GM04504 (cell line): ENCODE data around the gene CIB4.

ENCODE experiments used
- DNase-seq: peaks from one replicate; pipeline ENCODE4 v3.0.0-alpha.2; 2012; ENCODE audit warnings: low read depth

The CIB4 gene

GRCh38 chr2:26640781-26641564, at the start of gene CIB4:
Gene CIB4, minus strand, starts transcription at chr2:26641366. Its CDS starts 52 bp downstream, at chr2:26641314.
- DNase-seq: no peak

DNA sequence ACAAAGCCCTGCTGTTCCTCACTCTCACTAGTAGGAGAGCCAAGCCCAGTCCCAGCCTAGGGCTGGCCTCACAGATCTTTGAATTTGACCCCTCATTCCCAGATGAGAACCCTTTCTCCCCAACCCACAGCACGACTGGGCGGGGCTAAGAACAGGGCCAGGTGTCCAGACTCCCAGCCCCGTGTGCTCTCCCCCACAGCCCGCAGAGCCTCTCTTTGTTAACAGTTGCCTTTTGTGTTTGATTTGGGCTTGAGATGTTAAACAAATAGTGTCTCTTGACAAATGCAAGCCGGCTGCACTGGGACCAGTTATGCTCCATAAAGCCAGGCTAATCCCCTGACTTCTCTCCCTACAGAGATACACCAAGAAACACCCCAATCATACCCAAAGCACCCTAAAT, 46.6 kb upstream of the CIB4 start:
- no peak for DNase-seq

DNA sequence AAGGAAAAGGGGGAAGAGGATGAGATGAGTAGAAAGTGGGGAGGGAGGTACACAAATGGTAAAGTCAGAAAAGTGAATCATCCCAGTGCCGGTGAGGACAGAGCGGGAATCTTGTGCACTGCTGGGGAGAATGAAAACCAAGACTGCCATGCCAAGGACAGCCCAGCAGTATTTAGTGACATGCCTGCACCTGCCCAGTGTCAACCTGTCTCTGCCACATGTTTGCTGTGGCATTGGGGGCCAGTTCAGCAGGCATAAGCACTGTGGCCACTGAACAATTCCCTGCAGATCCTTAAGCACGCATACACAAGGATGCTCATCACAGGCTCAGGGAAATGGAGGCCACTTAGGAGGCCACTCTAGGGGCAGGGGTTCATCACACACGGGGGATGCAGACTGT, 46.2 kb upstream of the CIB4 start:
- no peak for DNase-seq

DNA sequence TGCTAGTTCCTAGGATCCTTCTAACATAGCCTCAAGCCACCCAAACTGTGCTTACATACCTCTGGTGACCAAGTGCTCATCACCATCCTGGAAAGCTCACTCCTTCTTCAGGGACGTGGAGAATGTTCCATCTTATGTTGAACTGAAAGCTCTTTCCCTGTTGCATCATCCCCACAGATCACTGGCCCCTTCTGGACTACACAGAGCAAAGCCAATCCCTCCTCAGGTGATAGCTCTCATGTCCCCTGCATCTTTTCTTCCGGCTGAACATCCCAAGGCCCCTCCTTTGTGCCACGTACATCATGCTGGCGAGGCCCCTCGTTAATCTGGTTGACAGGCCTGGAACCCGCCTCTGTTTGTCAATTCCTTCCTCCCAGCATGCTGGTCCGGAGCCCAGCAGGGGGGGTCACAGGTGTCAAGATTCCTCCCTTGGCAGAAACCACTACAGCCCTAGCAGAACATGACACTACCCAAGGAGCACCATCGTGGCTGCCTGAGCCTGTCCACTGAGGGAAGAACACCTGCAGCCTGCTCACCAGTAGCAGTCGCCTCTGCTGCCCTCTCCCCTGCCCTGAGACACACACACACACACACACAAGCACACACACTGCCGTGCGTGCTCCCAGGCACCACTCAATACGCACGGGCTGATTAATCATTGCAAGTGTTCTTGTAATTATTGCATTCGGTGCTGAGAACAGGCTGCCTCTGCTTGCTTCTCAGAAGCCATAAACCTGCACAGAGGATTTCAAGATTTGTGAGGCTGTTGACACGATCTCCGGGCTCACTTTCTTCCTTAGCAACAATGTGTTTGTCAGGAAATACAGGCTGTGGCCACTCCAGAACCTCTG, 45.0 kb upstream of the CIB4 start:
- DNase-seq: no peak

DNA sequence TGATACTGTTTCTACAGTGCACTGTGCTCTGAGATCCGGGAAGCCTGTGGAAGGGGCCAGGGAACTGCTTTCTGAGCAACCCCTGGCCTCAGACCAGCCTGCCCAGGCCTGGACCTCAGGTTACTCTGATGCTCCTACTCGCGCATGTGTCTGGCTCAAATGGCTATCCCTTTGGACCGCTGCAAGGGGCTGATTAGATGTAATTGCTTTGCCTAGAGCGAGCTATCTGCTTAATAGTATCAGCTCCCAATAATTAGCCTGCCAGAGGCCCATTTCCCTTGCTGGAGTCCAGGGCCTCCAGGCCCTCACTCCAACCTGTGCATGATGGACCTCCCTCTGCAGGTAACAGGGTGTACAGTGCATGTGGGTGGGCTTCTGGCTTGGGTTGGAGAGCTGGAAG, 44.2 kb upstream of the CIB4 start:
- DNase-seq: no peak

GRCh38 chr2:26683583-26683982, 42.4 kb upstream of the CIB4 start:
- no peak for DNase-seq

- no peak for DNase-seq
Measured at GRCh38 chr2:26682155-26682554, 41.0 kb upstream of the CIB4 start.

DNA sequence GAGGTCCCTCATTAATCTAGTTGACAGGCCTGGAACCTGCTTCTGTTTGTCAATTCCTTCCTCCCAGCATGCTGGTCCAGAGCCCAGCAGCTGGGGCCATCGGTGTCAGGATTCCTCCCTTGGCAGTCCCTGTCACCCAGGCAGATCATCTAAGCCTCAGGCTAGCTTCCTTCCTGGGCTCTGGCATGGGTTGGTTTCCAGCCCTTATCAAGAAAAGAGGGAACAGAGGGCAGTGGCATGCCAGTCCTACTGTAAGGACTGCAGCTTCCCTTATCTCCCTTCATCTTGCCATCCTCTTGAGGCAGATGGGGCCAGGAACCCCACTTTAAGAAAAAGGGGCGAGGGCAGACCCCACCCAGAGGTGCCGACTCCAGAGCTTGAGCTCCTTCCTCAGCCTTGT, 40.5 kb upstream of the CIB4 start:
- DNase-seq: no peak

- no peak for DNase-seq
Measured at GRCh38 chr2:26679867-26680266, 38.7 kb upstream of the CIB4 start.

DNA sequence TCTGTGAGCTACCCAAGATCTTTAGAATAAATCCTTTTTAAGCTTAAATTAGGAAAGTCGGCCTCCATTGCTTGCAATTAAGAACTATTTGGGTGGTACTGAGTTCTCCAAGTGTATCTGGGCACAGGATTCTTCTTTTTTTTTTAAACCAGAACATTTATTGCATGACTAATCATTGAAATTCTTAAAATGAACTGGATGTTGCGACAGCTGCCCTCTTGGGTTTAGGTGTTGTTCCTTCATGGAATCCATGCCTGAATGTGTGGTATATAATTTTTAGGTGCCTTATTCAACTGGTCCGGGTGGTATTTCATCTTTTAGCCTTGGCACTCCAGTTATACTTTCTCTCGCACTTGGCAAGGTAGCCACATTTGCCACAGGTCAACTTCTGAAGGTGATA, 36.9 kb upstream of the CIB4 start:
- no peak for DNase-seq

DNA sequence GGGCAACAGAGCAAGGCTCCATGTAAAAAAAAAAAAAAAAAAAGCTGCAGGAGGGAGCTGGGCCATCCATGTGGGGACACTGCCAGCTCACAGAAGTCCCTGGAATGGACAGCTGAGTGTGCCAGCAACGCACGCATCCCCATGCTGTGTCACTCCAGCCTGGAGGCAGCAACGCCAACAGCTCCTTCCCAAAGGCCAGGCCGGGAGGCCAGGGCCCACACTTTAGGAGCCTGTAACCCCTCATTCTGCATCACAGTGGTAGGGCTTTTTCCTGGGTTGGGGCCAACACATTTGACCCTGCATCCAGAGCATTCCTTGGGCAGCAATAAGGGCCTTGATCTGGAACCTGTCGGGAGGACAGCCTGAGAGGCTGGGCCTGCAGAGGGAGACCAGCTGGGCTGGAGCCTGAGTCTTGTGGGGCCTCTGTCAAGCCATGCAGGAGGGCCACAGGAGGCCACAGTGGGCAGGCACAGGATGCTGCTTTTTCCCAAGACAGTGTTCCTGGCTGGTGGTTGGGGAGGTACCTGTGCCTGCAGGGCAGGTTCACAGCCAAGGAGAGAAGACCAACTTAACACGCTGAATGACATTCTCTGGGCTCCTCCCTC, 34.6 kb upstream of the CIB4 start:
- no peak for DNase-seq

DNA sequence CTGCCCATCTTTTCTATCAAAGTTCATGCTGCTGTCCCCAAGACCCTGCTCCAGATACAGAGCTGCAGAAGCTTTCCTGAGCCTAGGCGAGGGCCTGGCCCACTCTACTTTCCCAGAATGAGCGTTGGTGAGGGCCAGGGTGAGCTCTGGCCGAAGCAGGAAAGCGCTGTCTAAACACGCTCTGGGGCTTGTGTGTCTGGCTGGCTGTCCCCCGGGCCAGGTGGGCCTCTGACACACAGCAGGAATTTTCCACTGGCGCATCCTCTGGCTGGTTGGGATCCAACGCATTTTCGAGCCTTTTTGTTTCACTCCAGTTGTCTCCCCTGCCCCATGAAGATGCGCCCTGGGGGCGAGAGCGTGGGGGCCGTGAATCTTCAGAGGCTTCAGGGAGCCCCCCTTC, 33.6 kb upstream of the CIB4 start:
- no peak for DNase-seq

DNA sequence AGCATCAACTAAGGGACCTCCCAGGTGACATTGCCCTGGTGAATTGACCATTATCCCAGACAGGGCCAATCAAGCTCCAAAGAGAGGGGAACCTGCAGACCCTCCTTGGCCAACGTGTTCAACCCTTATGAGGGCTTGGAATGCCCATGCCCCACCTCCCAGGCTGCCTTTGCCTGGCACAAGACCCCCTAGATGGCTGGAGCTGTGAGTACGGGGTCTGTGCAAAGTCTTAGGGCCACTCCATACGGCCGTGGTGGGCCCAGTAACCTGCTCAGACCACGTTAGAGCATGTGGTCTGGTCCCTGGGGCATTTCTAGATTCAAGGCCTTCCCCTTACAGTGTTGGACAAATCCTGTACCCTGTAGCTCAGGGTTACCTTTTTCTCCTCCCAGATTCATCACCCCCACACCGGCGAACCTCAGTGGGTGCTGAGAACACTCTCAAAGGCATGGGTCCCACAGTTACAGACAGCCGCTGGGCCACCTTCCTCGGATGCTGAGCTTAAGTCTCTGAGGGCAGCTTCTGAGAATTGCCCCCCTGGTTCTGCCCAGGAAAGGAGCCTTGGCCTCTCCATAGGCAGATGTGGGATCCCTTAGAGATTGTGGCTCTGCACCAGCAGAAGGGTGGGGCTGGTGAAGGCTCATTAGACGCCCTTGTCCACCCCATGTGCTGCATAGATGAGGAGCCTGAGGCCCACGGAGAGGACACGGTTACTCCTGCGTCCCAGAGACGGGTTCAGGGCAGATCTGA, 33.0 kb upstream of the CIB4 start:
- no peak for DNase-seq

DNA sequence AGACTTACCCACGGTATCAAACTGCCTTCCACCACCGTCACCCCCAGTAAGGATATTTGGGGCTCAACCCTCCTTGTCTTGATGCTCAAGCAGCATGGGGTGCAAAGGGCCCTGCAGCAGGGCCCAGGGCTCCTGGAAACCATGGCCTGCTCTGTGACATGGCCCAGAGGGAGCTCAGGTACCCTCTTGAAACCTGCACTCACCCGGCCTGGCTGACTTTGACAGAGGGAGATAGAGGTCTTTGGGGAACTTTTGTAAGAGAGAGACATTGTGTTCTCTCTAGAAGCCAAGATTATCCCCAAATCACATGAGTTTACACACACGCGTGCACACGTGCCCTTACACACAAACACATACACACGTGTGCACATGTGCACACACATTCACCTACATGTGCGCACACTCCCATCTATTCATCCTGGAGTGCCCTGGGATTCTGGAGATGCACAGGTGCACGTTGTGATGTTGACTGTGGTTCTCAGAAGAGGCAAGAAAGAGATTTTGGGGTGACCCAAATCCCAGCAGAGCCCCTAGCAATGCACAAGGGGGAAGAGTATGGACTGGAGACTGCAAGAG, 31.7 kb upstream of the CIB4 start:
- no peak for DNase-seq

DNA sequence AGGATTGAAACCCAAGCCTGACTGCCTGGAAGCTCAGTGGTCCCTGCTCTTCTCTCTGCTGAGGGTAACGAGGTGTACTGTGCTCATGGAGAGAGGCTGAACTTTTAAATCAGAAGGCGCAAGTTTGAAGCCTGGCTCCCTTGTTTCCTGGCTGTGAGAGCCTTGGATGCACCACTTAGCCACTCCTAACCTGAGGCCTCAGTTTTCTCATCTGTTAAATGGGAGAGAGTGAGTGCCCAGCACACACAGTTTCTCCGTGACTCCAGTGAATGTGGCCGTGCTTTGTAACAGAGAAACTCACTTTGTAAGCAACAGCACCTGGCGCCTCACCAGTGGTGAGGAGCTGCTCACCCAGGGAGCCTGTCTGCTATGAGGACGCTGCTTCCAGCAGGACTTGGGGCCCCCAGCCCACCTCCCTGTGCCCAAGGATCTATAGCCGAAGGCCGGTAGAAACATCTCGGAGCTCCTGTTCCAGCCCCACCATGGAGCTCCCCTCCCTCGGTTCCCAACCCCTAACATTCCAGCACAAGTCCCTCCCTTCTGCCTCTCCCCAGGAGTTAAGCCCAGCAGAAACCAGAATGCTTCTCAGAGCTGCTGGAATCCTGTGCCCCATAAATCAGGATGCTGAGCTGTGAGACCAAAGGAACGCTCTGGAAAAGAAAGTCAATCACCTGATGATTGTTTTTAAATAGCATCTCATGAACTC, 31.1 kb upstream of the CIB4 start:
- DNase-seq: no peak

- no peak for DNase-seq
Measured at GRCh38 chr2:26671691-26672090, 30.5 kb upstream of the CIB4 start.

GRCh38 chr2:26670931-26671460, 29.8 kb upstream of the CIB4 start:
- no peak for DNase-seq

DNA sequence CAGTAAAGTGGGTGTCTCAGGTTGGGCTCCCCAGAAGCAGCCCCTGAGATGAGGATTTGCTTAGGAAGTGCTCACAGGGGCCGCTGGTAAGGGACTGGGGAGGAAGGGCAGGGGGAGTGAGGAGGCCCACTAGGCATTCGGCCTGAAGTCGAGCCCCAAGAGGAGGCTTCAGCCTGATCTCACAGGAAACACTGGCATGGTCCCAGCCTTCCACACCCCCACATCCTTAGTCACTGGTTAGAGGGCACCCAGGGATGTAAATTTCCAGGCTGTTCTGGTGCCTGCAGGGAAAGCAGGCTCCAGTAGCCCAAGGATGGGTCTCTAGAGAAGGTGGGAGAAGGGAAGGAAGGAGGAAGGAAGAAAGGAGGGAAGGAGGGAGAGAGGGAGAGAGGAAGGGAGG, 29.0 kb upstream of the CIB4 start:
- no peak for DNase-seq

DNA sequence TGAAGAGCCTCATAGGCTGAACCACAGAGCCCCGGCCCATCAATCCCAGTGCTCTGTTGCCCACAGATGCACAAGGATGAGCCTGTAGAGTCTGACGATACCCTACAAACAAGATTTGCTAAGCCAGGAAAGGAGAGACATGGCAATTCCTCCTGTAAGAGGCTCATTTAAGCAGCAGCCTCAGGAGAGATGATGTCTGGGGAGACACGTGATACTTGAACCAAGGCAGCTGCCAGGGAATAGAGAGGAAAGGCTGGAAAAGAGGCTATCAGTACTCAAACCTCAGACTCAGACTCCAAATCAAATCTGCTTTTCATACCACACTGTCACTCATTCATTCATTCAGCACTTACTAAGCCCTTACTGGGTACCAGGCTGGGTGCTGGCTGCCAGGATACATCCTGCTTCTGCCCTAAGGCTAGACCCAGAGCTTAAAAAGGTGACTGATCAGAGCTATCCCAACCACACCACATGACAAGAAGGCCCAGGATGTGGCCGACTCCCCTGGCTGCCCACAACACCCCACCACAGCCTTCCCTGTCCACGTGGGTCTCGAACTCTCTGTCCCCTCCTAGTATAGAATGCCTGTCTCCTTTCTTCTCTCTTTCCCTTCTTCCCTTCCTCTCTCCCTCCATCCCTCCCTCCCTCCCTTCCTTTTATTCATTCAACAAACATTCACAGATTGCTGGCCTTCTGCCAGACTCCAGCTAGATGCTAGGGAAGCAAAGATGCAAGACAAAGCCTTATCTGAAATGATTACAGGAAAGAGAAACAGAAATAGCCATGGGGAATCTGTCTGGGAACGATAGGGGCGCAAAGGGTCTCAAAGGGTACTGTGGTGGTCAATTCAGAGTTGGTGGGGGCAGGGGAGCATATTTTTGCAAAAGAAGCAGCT, 27.9 kb upstream of the CIB4 start:
- no peak for DNase-seq

DNA sequence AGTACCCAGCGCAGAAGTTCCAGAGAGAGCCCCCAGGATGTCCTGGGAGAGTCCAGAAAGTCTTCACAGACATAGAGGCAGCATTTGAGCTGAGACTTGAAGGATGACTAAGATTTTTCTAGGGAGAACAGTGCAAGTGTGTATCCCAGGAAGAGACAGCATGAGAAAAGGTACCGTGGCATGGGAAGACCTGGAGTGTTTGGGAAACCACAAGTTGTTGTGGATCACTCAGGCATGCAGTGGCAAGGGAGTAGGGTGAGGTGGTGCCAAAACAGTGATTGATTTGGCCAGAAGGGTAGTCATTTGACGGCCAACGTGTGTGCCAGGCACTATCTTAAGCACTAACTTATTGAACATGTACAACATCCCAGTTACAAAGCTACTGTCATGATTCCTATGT, 26.9 kb upstream of the CIB4 start:
- no peak for DNase-seq
